ENCODE measurements around the gene FZD1. TPM values are rescaled to one million over a fixed set of nuclear protein-coding genes. Genes with fewer than 3 reads are reported as not detected.

FZD1 gene
- polyA plus RNA-seq, 3 donors = 3.6 to 10.1 (median 7.9) TPM

DNA sequence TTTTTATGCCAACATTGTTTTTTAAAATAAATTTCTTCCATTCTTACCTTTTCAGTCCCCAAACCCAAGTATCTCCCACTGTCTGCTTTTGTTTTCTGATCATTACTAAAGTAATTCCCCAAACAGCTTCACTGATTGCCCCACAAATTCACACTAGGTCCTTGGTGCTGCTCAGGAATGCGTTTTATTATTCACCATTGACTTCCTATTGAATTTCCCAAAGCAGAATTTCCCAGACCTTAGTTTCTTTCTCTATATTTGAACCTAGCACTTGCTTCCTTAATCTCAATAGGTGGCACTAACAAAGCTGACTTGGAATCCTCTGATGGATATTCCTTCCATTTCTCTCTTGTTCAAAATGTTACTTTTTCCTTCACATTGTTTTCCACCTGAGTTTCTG lies 52.2 kb downstream of the FZD1 start:
- H3K4me3 Mint-ChIP-seq = no peak overlapping the region
- Histone ChIP-seq H3K9me3 (replicated peaks in 1 of 2; ENCODE audit: control insufficient read depth in 1 of 2, insufficient read depth in 1 of 2, low read length in 2 of 2) (no peaks in the 10 kb centered on the region), H3K27me3 (ENCODE audit: control insufficient read depth in 2 of 2, insufficient read depth in 2 of 2, low read length in 2 of 2) (no peaks in the 10 kb centered on the region), H3K27ac (ENCODE audit: low read depth in 1 of 2, low read length in 2 of 2) (no peak overlapping the region), H3K36me3 (replicated peaks in 1 of 2; ENCODE audit: control insufficient read depth in 1 of 2, insufficient read depth in 2 of 2, low read length in 2 of 2) (no peaks in the 10 kb centered on the region), H2AFZ (ENCODE audit: insufficient read depth, low read depth, low read length, poor library complexity, severe bottlenecking) (no peak overlapping the region), H3K4me2 (replicated peaks; ENCODE audit: extremely low read depth, low read length, poor library complexity, severe bottlenecking) (no peak overlapping the region), H3K9ac (ENCODE audit: insufficient read depth, low read length, poor library complexity, severe bottlenecking) (no peak overlapping the region), H3K79me2 (ENCODE audit: insufficient read depth, low read length) (no peaks in the 10 kb centered on the region), H3K4me1 (ENCODE audit: control insufficient read depth in 1 of 2, insufficient read depth in 2 of 2, low read length in 2 of 2) (no peaks in the 10 kb centered on the region), H4K20me1 (ENCODE audit: insufficient read depth, low read length) (no peaks in the 10 kb centered on the region), H3K4me3 (replicated peaks in 1 of 3; ENCODE audit: low read depth in 2 of 3, low read length in 3 of 3) (no peak overlapping the region)
- no peak for DNase-seq
- no peaks in the 10 kb centered on the region for H3K9me3 Mint-ChIP-seq
- H3K27ac Mint-ChIP-seq = no peak overlapping the region
- 88% methylated on average over 1 of the region's 1 CpG for WGBS (ENCODE audit: insufficient coverage)
- no peaks in the 10 kb centered on the region for H3K36me3 Mint-ChIP-seq
- H3K4me1 Mint-ChIP-seq = no peaks in the 10 kb centered on the region
- H3K27me3 Mint-ChIP-seq (ENCODE audit: low read depth in 3 of 3) = peaks cover 0 to 2% (median 1%) of the 10 kb centered on the region in 3 donors
- TF ChIP-seq, protein P1, sequence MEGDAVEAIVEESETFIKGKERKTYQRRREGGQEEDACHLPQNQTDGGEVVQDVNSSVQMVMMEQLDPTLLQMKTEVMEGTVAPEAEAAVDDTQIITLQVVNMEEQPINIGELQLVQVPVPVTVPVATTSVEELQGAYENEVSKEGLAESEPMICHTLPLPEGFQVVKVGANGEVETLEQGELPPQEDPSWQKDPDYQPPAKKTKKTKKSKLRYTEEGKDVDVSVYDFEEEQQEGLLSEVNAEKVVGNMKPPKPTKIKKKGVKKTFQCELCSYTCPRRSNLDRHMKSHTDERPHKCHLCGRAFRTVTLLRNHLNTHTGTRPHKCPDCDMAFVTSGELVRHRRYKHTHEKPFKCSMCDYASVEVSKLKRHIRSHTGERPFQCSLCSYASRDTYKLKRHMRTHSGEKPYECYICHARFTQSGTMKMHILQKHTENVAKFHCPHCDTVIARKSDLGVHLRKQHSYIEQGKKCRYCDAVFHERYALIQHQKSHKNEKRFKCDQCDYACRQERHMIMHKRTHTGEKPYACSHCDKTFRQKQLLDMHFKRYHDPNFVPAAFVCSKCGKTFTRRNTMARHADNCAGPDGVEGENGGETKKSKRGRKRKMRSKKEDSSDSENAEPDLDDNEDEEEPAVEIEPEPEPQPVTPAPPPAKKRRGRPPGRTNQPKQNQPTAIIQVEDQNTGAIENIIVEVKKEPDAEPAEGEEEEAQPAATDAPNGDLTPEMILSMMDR (IDR thresholded peaks at IDR 0.05) = no peak
- intact Hi-C loops (cut with micrococcal nuclease) = no loop called here

DNA sequence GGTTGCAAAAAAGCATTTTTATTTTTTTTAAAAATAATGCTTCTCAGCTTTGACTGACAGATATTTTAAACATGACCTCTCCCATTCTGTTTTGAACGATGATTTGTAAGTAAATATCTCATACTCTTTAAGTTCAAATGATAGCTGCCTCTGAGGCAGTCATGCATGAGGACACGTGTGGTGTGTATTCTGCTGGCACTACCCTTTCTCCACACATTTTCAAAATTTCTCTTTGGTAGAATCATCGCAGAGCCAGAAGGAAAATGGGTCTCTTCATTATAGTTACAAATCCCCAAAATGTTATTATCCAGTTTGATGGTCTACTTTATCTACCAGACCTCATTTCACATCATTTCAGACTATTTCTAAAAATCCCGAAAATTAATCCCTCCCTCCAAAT lies 55.1 kb downstream of the FZD1 start:
- Histone ChIP-seq H3K9ac (ENCODE audit: insufficient read depth, low read length, poor library complexity, severe bottlenecking) (no peak overlapping the region), H4K20me1 (ENCODE audit: insufficient read depth, low read length) (no peaks in the 10 kb centered on the region), H3K27ac (ENCODE audit: low read depth in 1 of 2, low read length in 2 of 2) (no peak overlapping the region), H3K4me1 (ENCODE audit: control insufficient read depth in 1 of 2, insufficient read depth in 2 of 2, low read length in 2 of 2) (no peaks in the 10 kb centered on the region), H3K9me3 (replicated peaks in 1 of 2; ENCODE audit: control insufficient read depth in 1 of 2, insufficient read depth in 1 of 2, low read length in 2 of 2) (no peaks in the 10 kb centered on the region), H3K27me3 (ENCODE audit: control insufficient read depth in 2 of 2, insufficient read depth in 2 of 2, low read length in 2 of 2) (no peaks in the 10 kb centered on the region), H3K36me3 (replicated peaks in 1 of 2; ENCODE audit: control insufficient read depth in 1 of 2, insufficient read depth in 2 of 2, low read length in 2 of 2) (no peaks in the 10 kb centered on the region), H2AFZ (ENCODE audit: insufficient read depth, low read depth, low read length, poor library complexity, severe bottlenecking) (no peak overlapping the region), H3K4me3 (replicated peaks in 1 of 3; ENCODE audit: low read depth in 2 of 3, low read length in 3 of 3) (no peak overlapping the region), H3K4me2 (replicated peaks; ENCODE audit: extremely low read depth, low read length, poor library complexity, severe bottlenecking) (no peak overlapping the region), H3K79me2 (ENCODE audit: insufficient read depth, low read length) (no peaks in the 10 kb centered on the region)
- 90% methylated on average over 2 of the region's 4 CpGs for WGBS (ENCODE audit: insufficient coverage)
- TF ChIP-seq, protein P1 (IDR thresholded peaks at IDR 0.05) = no peak
- DNase-seq = no peak
- intact Hi-C loops (cut with micrococcal nuclease) = no loop called here
- no peaks in the 10 kb centered on the region for H3K36me3 Mint-ChIP-seq
- H3K9me3 Mint-ChIP-seq = peaks cover 0 to 1% (median 0%) of the 10 kb centered on the region in 7 donors
- no peaks in the 10 kb centered on the region for H3K4me1 Mint-ChIP-seq
- H3K4me3 Mint-ChIP-seq = no peak overlapping the region
- no peak overlapping the region for H3K27ac Mint-ChIP-seq
- peaks cover 0 to 2% (median 0%) of the 10 kb centered on the region in 3 donors for H3K27me3 Mint-ChIP-seq (ENCODE audit: low read depth in 3 of 3)

All from CD14-positive monocyte (primary cell).